NOMO-1 treated with dmso at 0.1 percent for 144 hours (cell line): Measurements from ENCODE around the gene TK2.
"Not testable (repeated sequence)": the region's sequence is repeated elsewhere in the genome, so short reads cannot be mapped to it uniquely, and the experiment has no call there.

Experiments
- DNase-seq: peaks from one replicate; lab custom pipeline; 2025; ENCODE audit not compliant: unreplicated experiment; lab: John Stamatoyannopoulos, UW

The TK2 gene

GRCh38 chr16:66574081-66574480 lies 24.2 kb upstream of the TK2 start:
- no peak for DNase-seq

GRCh38 chr16:66572356-66572755 lies 22.4 kb upstream of the TK2 start:
- no peak for DNase-seq

GRCh38 chr16:66569827-66570405 lies 20.0 kb upstream of the TK2 start:
- no peak for DNase-seq

GRCh38 chr16:66569131-66569530 lies 19.2 kb upstream of the TK2 start:
- no peak for DNase-seq

GRCh38 chr16:66568355-66568754 lies 18.4 kb upstream of the TK2 start:
- DNase-seq = no peak

- not testable (repeated sequence) for DNase-seq
Measured at GRCh38 chr16:66567270-66567669, 17.3 kb upstream of the TK2 start.

- no peak for DNase-seq
Measured at GRCh38 chr16:66566051-66566901, 16.4 kb upstream of the TK2 start, which contains the start of gene CMTM1. TSS of gene CMTM1 (plus strand) at chr16:66566439. CDS start at chr16:66566514, 75 bp downstream.

- no peak for DNase-seq
Measured at GRCh38 chr16:66563574-66564334, 13.8 kb upstream of the TK2 start.

GRCh38 chr16:66562986-66563385 lies 13.1 kb upstream of the TK2 start:
- DNase-seq = no peak

- no peak for DNase-seq
Measured at GRCh38 chr16:66562409-66562808, 12.5 kb upstream of the TK2 start.

GRCh38 chr16:66561381-66562080 lies 11.6 kb upstream of the TK2 start:
- DNase-seq = no peak

GRCh38 chr16:66560107-66560506 lies 10.2 kb upstream of the TK2 start:
- no peak for DNase-seq

GRCh38 chr16:66554495-66554894 lies 4.6 kb upstream of the TK2 start:
- no peak for DNase-seq

GRCh38 chr16:66554021-66554420 lies 4.1 kb upstream of the TK2 start:
- DNase-seq = no peak

- no peak for DNase-seq
Measured at GRCh38 chr16:66553223-66553622, 3.3 kb upstream of the TK2 start.

GRCh38 chr16:66552286-66553177 lies 2.6 kb upstream of the TK2 start, which contains the start of gene CKLF:
TSS of gene CKLF (plus strand) at chr16:66552576. CDS start at chr16:66552716, 140 bp downstream.
- peak; percentile 94 for DNase-seq

GRCh38 chr16:66551788-66552285 lies 1.9 kb upstream of the TK2 start:
- DNase-seq = no peak

GRCh38 chr16:66551348-66551759 lies 1.4 kb upstream of the TK2 start:
- DNase-seq = peak; percentile 76

- DNase-seq = no peak
Measured at GRCh38 chr16:66548868-66549267, 1.1 kb downstream of the TK2 start.

GRCh38 chr16:66548068-66548467 lies 1.9 kb downstream of the TK2 start:
- no peak for DNase-seq
